CD4-positive, alpha-beta T cell treated with Interleukin-1 beta for 1 hour (primary cell): ENCODE results near the gene PPP2R2C.

Experiments
- DNase-seq, 2 donors: peaks; one replicate each; pipeline ENCODE4 v3.0.0-alpha.2; 2020 to 2022

Gene PPP2R2C

GRCh38 chr4:6422105-6422504, 50.3 kb downstream of the PPP2R2C start:
- no peak for DNase-seq

- no peak for DNase-seq
Observed at GRCh38 chr4:6421397-6421796, 51.0 kb downstream of the PPP2R2C start.

GRCh38 chr4:6420972-6421371, 51.4 kb downstream of the PPP2R2C start:
- no peak for DNase-seq

- DNase-seq, result no peak
Observed at GRCh38 chr4:6420036-6420435, 52.4 kb downstream of the PPP2R2C start.

GRCh38 chr4:6419452-6420028, 52.9 kb downstream of the PPP2R2C start:
- no peak for DNase-seq

GRCh38 chr4:6418193-6418755, 54.1 kb downstream of the PPP2R2C start:
- DNase-seq, result no peak

- no peak for DNase-seq
Observed at GRCh38 chr4:6417516-6418050, 54.8 kb downstream of the PPP2R2C start.

GRCh38 chr4:6416518-6417286, 55.7 kb downstream of the PPP2R2C start:
- no peak for DNase-seq

- no peak for DNase-seq
Observed at GRCh38 chr4:6415031-6415705, 57.2 kb downstream of the PPP2R2C start.

- no peak for DNase-seq
Observed at GRCh38 chr4:6414578-6414977, 57.8 kb downstream of the PPP2R2C start.

- no peak for DNase-seq
Observed at GRCh38 chr4:6410664-6411063, 61.8 kb downstream of the PPP2R2C start.

GRCh38 chr4:6410068-6410467, 62.3 kb downstream of the PPP2R2C start:
- DNase-seq, result no peak

GRCh38 chr4:6409381-6409780, 63.0 kb downstream of the PPP2R2C start:
- DNase-seq, result no peak

- DNase-seq, result no peak
Observed at GRCh38 chr4:6408263-6408662, 64.2 kb downstream of the PPP2R2C start.

- DNase-seq, result no peak
Observed at GRCh38 chr4:6405397-6405706, 67.1 kb downstream of the PPP2R2C start.

GRCh38 chr4:6404611-6405396, 67.6 kb downstream of the PPP2R2C start:
- DNase-seq, result no peak

GRCh38 chr4:6403400-6403685, 69.1 kb downstream of the PPP2R2C start:
- DNase-seq, result no peak

- DNase-seq, result no peak
Observed at GRCh38 chr4:6402566-6403399, 69.6 kb downstream of the PPP2R2C start.

- DNase-seq, result no peak
Observed at GRCh38 chr4:6401797-6402196, 70.6 kb downstream of the PPP2R2C start.

GRCh38 chr4:6396696-6397236, 75.6 kb downstream of the PPP2R2C start:
- DNase-seq, result no peak

- DNase-seq, result no peak
Observed at GRCh38 chr4:6395466-6396228, 76.8 kb downstream of the PPP2R2C start.
